HepG2 (cell line): ENCODE data around the gene C1S.

ENCODE experiments used
- CHD2 ChIP-seq: IDR thresholded peaks from 2 replicates; pipeline ENCODE4 v1.6.1; 2011; ENCODE audit warnings: low read depth, low read length, improper control_type of control experiment
- HNRNPLL ChIP-seq: fragments of 200-400 bp; formaldehyde crosslinking; IDR thresholded peaks from 2 replicates; pipeline ENCODE4 v1.6.1; 2017; ENCODE audit warnings: mild to moderate bottlenecking, low read depth, low read length; ENCODE audit not compliant: poor library complexity, severe bottlenecking
- MIER3 ChIP-seq: IDR thresholded peaks from 2 replicates; pipeline ENCODE4 v1.6.1; 2016; ENCODE audit warnings: missing compliant biosample characterization, borderline replicate concordance
- POLR2A ChIP-seq, 2 experiments: IDR thresholded peaks; 2 replicates each; pipeline ENCODE4 v1.6.1; 2011; ENCODE audit warnings: low read depth in 2 of 2, low read length in 2 of 2, mild to moderate bottlenecking in 1 of 2, moderate library complexity in 1 of 2; ENCODE audit not compliant: insufficient read depth in 1 of 2
- POLR2AphosphoS5 ChIP-seq: IDR thresholded peaks from 2 replicates; pipeline ENCODE4 v1.6.1; 2012; ENCODE audit warnings: low read depth, low read length
- SMARCE1 ChIP-seq: fragments of 450-650 bp; IDR thresholded peaks from 2 replicates; pipeline ENCODE4 v1.6.1; 2017; ENCODE audit warnings: borderline replicate concordance
- TGIF2 ChIP-seq: IDR thresholded peaks from 2 replicates; pipeline ENCODE4 v1.6.1; 2016; ENCODE audit warnings: control low read depth, missing compliant biosample characterization
- ZBTB40 ChIP-seq, 2 experiments: fragments of 450-650 bp in 1 of 2; sonication (generic) in 1 of 2; formaldehyde crosslinking in 1 of 2; IDR thresholded peaks; 2 replicates each; pipeline versions ENCODE4 v1.6.1 to v1.8.0; 2016 to 2022; ENCODE audit warnings: antibody characterized with exemption in 1 of 2, mild to moderate bottlenecking in 1 of 2, missing genetic modification reagents in 1 of 2
- ZNF550 ChIP-seq: sonication (generic); formaldehyde crosslinking; IDR thresholded peaks from 2 replicates; pipeline ENCODE4 v1.4.0; 2020; ENCODE audit warnings: mild to moderate bottlenecking, missing genetic modification reagents, borderline replicate concordance
- ZNF607 ChIP-seq: sonication (generic); formaldehyde crosslinking; IDR thresholded peaks from 2 replicates; pipeline ENCODE4 v1.5.1; 2020; ENCODE audit warnings: missing genetic modification reagents, mild to moderate bottlenecking, borderline replicate concordance
- ZSCAN12 ChIP-seq: sonication (generic); formaldehyde crosslinking; IDR thresholded peaks from 2 replicates; pipeline ENCODE4 v1.9.0; 2021; ENCODE audit warnings: mild to moderate bottlenecking, missing genetic modification reagents
- TF ChIP-seq, protein P1 (sequence below): sonication (generic); formaldehyde crosslinking; IDR thresholded peaks from 2 replicates; pipeline ENCODE4 v1.5.0; 2020; ENCODE audit warnings: mild to moderate bottlenecking, missing genetic modification reagents, moderate library complexity

- TF ChIP-seq SMARCE1 (no peak), POLR2AphosphoS5 (no peak), ZNF550 (CRISPR knock-in tag) (no peak), CHD2 (no peak), POLR2A (IDR thresholded peaks at IDR 0.05; ENCODE audit: insufficient read depth in 1 of 2, low read depth in 2 of 2, low read length in 2 of 2) (no peak), MIER3 (CRISPR knock-in tag) (no peak), TGIF2 (CRISPR knock-in tag) (no peak), HNRNPLL (no peak), ZNF607 (CRISPR knock-in tag) (no peak), ZBTB40 (IDR thresholded peaks at IDR 0.05) (no peak), ZBTB40 (CRISPR knock-in tag; IDR thresholded peaks at IDR 0.05) (no peak), ZSCAN12 (CRISPR knock-in tag) (no peak)
- TF ChIP-seq, protein P1, sequence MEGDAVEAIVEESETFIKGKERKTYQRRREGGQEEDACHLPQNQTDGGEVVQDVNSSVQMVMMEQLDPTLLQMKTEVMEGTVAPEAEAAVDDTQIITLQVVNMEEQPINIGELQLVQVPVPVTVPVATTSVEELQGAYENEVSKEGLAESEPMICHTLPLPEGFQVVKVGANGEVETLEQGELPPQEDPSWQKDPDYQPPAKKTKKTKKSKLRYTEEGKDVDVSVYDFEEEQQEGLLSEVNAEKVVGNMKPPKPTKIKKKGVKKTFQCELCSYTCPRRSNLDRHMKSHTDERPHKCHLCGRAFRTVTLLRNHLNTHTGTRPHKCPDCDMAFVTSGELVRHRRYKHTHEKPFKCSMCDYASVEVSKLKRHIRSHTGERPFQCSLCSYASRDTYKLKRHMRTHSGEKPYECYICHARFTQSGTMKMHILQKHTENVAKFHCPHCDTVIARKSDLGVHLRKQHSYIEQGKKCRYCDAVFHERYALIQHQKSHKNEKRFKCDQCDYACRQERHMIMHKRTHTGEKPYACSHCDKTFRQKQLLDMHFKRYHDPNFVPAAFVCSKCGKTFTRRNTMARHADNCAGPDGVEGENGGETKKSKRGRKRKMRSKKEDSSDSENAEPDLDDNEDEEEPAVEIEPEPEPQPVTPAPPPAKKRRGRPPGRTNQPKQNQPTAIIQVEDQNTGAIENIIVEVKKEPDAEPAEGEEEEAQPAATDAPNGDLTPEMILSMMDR = no peak
Observed at GRCh38 chr12:7031306-7031705, 29.2 kb upstream of the C1S start.
